Stimulated activated CD4-positive, alpha-beta T cell treated with anti-CD3 and anti-CD28 coated beads, Interleukin-1b, Interleukin-23, amount 100 ng/mL, for 24 hours (primary cell): Measurements from ENCODE around the gene TSHB.

Source experiments
- DNase-seq, 4 experiments: peaks; one replicate each; pipeline ENCODE4 v3.0.0-alpha.2; 2020; ENCODE audit warnings: low read depth in 4 of 4, low spot score in 1 of 4

TSHB gene

GRCh38 chr1:115059316-115059715 lies 29.7 kb downstream of the TSHB start:
- DNase-seq, result no peak

- no peak for DNase-seq
Observed at GRCh38 chr1:115060501-115060900, 30.9 kb downstream of the TSHB start.

- DNase-seq, result peak; percentile 41 to 73 (median 59)
Observed at GRCh38 chr1:115062542-115063004, 32.9 kb downstream of the TSHB start.

- peak in 1 of 4 experiments; percentile 6 for DNase-seq
Observed at GRCh38 chr1:115063228-115063901, 33.7 kb downstream of the TSHB start.

- no peak for DNase-seq
Observed at GRCh38 chr1:115064461-115064860, 34.8 kb downstream of the TSHB start.

- DNase-seq, result no peak
Observed at GRCh38 chr1:115065021-115065420, 35.4 kb downstream of the TSHB start.

GRCh38 chr1:115067161-115067859 lies 37.7 kb downstream of the TSHB start:
- no peak for DNase-seq

- DNase-seq, result no peak
Observed at GRCh38 chr1:115068826-115069585, 39.4 kb downstream of the TSHB start.

- no peak for DNase-seq
Observed at GRCh38 chr1:115069659-115070308, 40.2 kb downstream of the TSHB start.

- DNase-seq, result no peak
Observed at GRCh38 chr1:115071012-115071664, 41.5 kb downstream of the TSHB start.

- no peak for DNase-seq
Observed at GRCh38 chr1:115073298-115074087, 43.9 kb downstream of the TSHB start.

- DNase-seq, result no peak
Observed at GRCh38 chr1:115074839-115075534, 45.4 kb downstream of the TSHB start.

GRCh38 chr1:115076384-115076915 lies 46.8 kb downstream of the TSHB start:
- no peak for DNase-seq

- DNase-seq, result no peak
Observed at GRCh38 chr1:115077286-115077983, 47.8 kb downstream of the TSHB start.

GRCh38 chr1:115077984-115078330 lies 48.3 kb downstream of the TSHB start:
- DNase-seq, result no peak

GRCh38 chr1:115078708-115079107 lies 49.1 kb downstream of the TSHB start:
- DNase-seq, result no peak

- DNase-seq, result no peak
Observed at GRCh38 chr1:115082949-115083348, 53.3 kb downstream of the TSHB start.
